HEK293 (cell line): ENCODE data around the gene TMEM17.

Experiments used
- CTCF ChIA-PET: fragments of 350-600 bp; formaldehyde crosslinking; extraction: SDS; loops from one replicate; lab custom pipeline; 2021; ENCODE audit warnings: antibody characterized with exemption; lab: Yijun Ruan, JAX
- POLR2A ChIA-PET: fragments of 300-600 bp; formaldehyde crosslinking; extraction: SDS; loops from one replicate; lab custom pipeline; 2020; ENCODE audit warnings: antibody characterized with exemption, inconsistent platforms; lab: Yijun Ruan, JAX
- H3K27ac ChIP-seq: fragments of 200-500 bp; sonication (Bioruptor generic); 2 replicates; pipeline ENCODE4 v1.5.1; 2014; ENCODE audit warnings: low read depth, low read length, control low read depth, inconsistent platforms; ENCODE audit errors: extremely low read depth
- H3K36me3 ChIP-seq, 2 experiments: fragments of 200-500 bp in 1 of 2; sonication (Bioruptor generic) in 1 of 2; 1 replicate in 1 of 2; 2 replicates in 1 of 2; pipeline ENCODE4 v1.5.1; 2014 to 2017; ENCODE audit warnings: inconsistent platforms in 2 of 2, low read length in 2 of 2; ENCODE audit not compliant: control insufficient read depth in 2 of 2, insufficient read depth in 1 of 2
- H3K4me1 ChIP-seq: fragments of 200-500 bp; sonication (Bioruptor generic); 2 replicates; pipeline ENCODE4 v1.5.1; 2014; ENCODE audit warnings: mild to moderate bottlenecking, low read length, inconsistent platforms; ENCODE audit not compliant: control insufficient read depth, insufficient read depth
- H3K4me3 ChIP-seq: 2 replicates; pipeline ENCODE4 v1.5.1; 2011; ENCODE audit warnings: low read depth, mild to moderate bottlenecking, control low read depth, low read length, moderate library complexity
- H3K9me3 ChIP-seq: fragments of 200-500 bp; sonication (Bioruptor generic); 2 replicates; pipeline ENCODE4 v1.5.1; 2014; ENCODE audit warnings: low read depth, low read length, inconsistent platforms; ENCODE audit not compliant: control insufficient read depth, insufficient read depth
- GLI2 ChIP-seq: fragments of 450-650 bp; formaldehyde crosslinking; IDR thresholded peaks from 2 replicates; pipeline ENCODE4; 2017; ENCODE audit warnings: missing biosample characterization, missing genetic modification characterization, low read depth, borderline replicate concordance
- GLIS2 ChIP-seq: fragments of 450-650 bp; formaldehyde crosslinking; IDR thresholded peaks from 2 replicates; pipeline ENCODE4 v1.5.1; 2016; ENCODE audit warnings: missing biosample characterization, missing genetic modification characterization
- KLF17 ChIP-seq: fragments of 450-650 bp; formaldehyde crosslinking; IDR thresholded peaks from 2 replicates; pipeline ENCODE4 v1.5.1; 2016; ENCODE audit warnings: missing biosample characterization, missing genetic modification characterization
- KLF7 ChIP-seq: fragments of 450-650 bp; formaldehyde crosslinking; IDR thresholded peaks from 2 replicates; pipeline ENCODE4 v1.5.1; 2016; ENCODE audit warnings: missing biosample characterization, missing genetic modification characterization, borderline replicate concordance
- KLF9 ChIP-seq: fragments of 450-650 bp; formaldehyde crosslinking; IDR thresholded peaks from 2 replicates; pipeline ENCODE4 v1.5.1; 2016; ENCODE audit warnings: missing biosample characterization, missing genetic modification characterization, low read depth
- MEIS1 ChIP-seq: sonication (generic); formaldehyde crosslinking; IDR thresholded peaks from 2 replicates; pipeline ENCODE4 v1.8.1; 2022; ENCODE audit warnings: missing genetic modification reagents, mild to moderate bottlenecking, borderline replicate concordance
- MZF1 ChIP-seq: fragments of 450-650 bp; formaldehyde crosslinking; IDR thresholded peaks from 2 replicates; pipeline ENCODE4 v1.5.1; 2017; ENCODE audit warnings: missing biosample characterization, missing genetic modification characterization, borderline replicate concordance
- SP7 ChIP-seq: fragments of 450-650 bp; formaldehyde crosslinking; IDR thresholded peaks from 2 replicates; pipeline ENCODE4 v1.5.1; 2016; ENCODE audit warnings: missing biosample characterization, missing genetic modification characterization
- ZBTB26 ChIP-seq: fragments of 450-650 bp; formaldehyde crosslinking; optimal IDR thresholded peaks from 2 replicates; pipeline ENCODE3; 2016; ENCODE audit warnings: missing biosample characterization, mild to moderate bottlenecking, missing genetic modification characterization
- ZBTB48 ChIP-seq: fragments of 450-650 bp; formaldehyde crosslinking; IDR thresholded peaks from 2 replicates; pipeline ENCODE4 v1.5.1; 2016; ENCODE audit warnings: missing biosample characterization, missing genetic modification characterization
- ZIC2 ChIP-seq: fragments of 450-650 bp; formaldehyde crosslinking; IDR thresholded peaks from 2 replicates; pipeline ENCODE4 v1.5.1; 2016; ENCODE audit warnings: missing biosample characterization, missing genetic modification characterization
- ZNF112 ChIP-seq: fragments of 450-650 bp; formaldehyde crosslinking; IDR thresholded peaks from 2 replicates; pipeline ENCODE4 v1.5.0; 2017; ENCODE audit warnings: missing biosample characterization, missing genetic modification characterization
- ZNF140 ChIP-seq: fragments of 450-650 bp; formaldehyde crosslinking; IDR thresholded peaks from 2 replicates; pipeline ENCODE4 v1.5.1; 2016; ENCODE audit warnings: missing biosample characterization, missing genetic modification characterization
- ZNF148 ChIP-seq: fragments of 450-650 bp; formaldehyde crosslinking; IDR thresholded peaks from 2 replicates; pipeline ENCODE4 v1.5.0; 2017; ENCODE audit warnings: missing biosample characterization, missing genetic modification characterization, borderline replicate concordance
- ZNF155 ChIP-seq: fragments of 450-650 bp; formaldehyde crosslinking; IDR thresholded peaks from 2 replicates; pipeline ENCODE4 v1.5.1; 2016; ENCODE audit warnings: missing biosample characterization, missing genetic modification characterization
- ZNF169 ChIP-seq: fragments of 450-650 bp; formaldehyde crosslinking; IDR thresholded peaks from 2 replicates; pipeline ENCODE4 v1.5.1; 2016; ENCODE audit warnings: missing biosample characterization, missing genetic modification characterization
- ZNF184 ChIP-seq: fragments of 450-650 bp; IDR thresholded peaks from 2 replicates; pipeline ENCODE4 v1.5.1; 2018; ENCODE audit warnings: missing biosample characterization, mild to moderate bottlenecking, missing genetic modification characterization
- ZNF354C ChIP-seq: fragments of 450-650 bp; formaldehyde crosslinking; IDR thresholded peaks from 2 replicates; pipeline ENCODE4 v1.5.1; 2016; ENCODE audit warnings: missing biosample characterization, missing genetic modification characterization, low read depth, borderline replicate concordance
- ZNF404 ChIP-seq: fragments of 450-650 bp; formaldehyde crosslinking; IDR thresholded peaks from 2 replicates; pipeline ENCODE4 v1.5.1; 2017; ENCODE audit warnings: missing biosample characterization, missing genetic modification characterization
- ZNF530 ChIP-seq: fragments of 450-650 bp; formaldehyde crosslinking; IDR thresholded peaks from 2 replicates; pipeline ENCODE4 v1.5.1; 2016; ENCODE audit warnings: low read depth, missing biosample characterization, missing genetic modification characterization
- ZNF544 ChIP-seq: fragments of 450-650 bp; formaldehyde crosslinking; IDR thresholded peaks from 2 replicates; pipeline ENCODE4 v1.5.0; 2017; ENCODE audit warnings: missing biosample characterization, missing genetic modification characterization
- ZNF549 ChIP-seq: fragments of 450-650 bp; IDR thresholded peaks from 2 replicates; pipeline ENCODE4 v1.5.1; 2018; ENCODE audit warnings: missing biosample characterization, missing genetic modification characterization, mild to moderate bottlenecking, inconsistent platforms, moderate library complexity
- ZNF561 ChIP-seq: fragments of 450-650 bp; IDR thresholded peaks from 2 replicates; pipeline ENCODE4 v1.5.1; 2018; ENCODE audit warnings: missing biosample characterization, missing genetic modification characterization, borderline replicate concordance
- ZNF585B ChIP-seq: fragments of 450-650 bp; formaldehyde crosslinking; IDR thresholded peaks from 2 replicates; pipeline ENCODE4 v1.5.1; 2016; ENCODE audit warnings: missing biosample characterization, missing genetic modification characterization
- ZNF639 ChIP-seq: fragments of 450-650 bp; formaldehyde crosslinking; IDR thresholded peaks from 2 replicates; pipeline ENCODE4 v1.5.1; 2016; ENCODE audit warnings: missing biosample characterization, missing genetic modification characterization
- ZNF654 ChIP-seq: fragments of 450-650 bp; formaldehyde crosslinking; IDR thresholded peaks from 2 replicates; pipeline ENCODE4 v1.5.1; 2016; ENCODE audit warnings: low read depth, missing biosample characterization, missing genetic modification characterization
- ZNF677 ChIP-seq: fragments of 450-650 bp; IDR thresholded peaks from 2 replicates; pipeline ENCODE4 v1.5.0; 2018; ENCODE audit warnings: missing biosample characterization, mild to moderate bottlenecking, missing genetic modification characterization, moderate library complexity
- ZNF76 ChIP-seq: fragments of 450-650 bp; formaldehyde crosslinking; IDR thresholded peaks from 2 replicates; pipeline ENCODE4; 2016; ENCODE audit warnings: low read depth, missing biosample characterization, missing genetic modification characterization, borderline replicate concordance
- ZNF777 ChIP-seq: fragments of 450-650 bp; formaldehyde crosslinking; IDR thresholded peaks from 2 replicates; pipeline ENCODE4 v1.5.1; 2017; ENCODE audit warnings: missing biosample characterization, missing genetic modification characterization, borderline replicate concordance
- ZNF791 ChIP-seq: fragments of 450-650 bp; formaldehyde crosslinking; IDR thresholded peaks from 2 replicates; pipeline ENCODE4 v1.5.1; 2016; ENCODE audit warnings: missing biosample characterization, missing genetic modification characterization

Gene TMEM17

GRCh38 chr2:62457556-62457955 is 48.4 kb downstream of the TMEM17 start (continued):
- no peak for TF ChIP-seq KLF9 (tag by site-specific recombination)

GRCh38 chr2:62456721-62457539 is 49.1 kb downstream of the TMEM17 start:
- peak overlapping the region; percentile 42; the same call in 1 of the 2 replicates for H3K27ac ChIP-seq
- no peaks in the 10 kb centered on the region for H3K9me3 ChIP-seq
- H3K4me3 ChIP-seq, result peak overlapping the region; percentile 59
- ChIA-PET POLR2A (interaction anchor here (0.6 to 1.4 kb wide), 5 partner anchors 49 to 318 kb away, joined by 3 to 7 read pairs (median 3); partner anchors contain the start of gene TMEM17), CTCF (interaction anchor here (0.5 to 5.5 kb wide), 51 partner anchors 8 to 1251 kb away, joined by 3 to 84 read pairs (median 4); partner anchors contain the start of gene EHBP1)
- H3K4me1 ChIP-seq, result no peaks in the 10 kb centered on the region
- no peaks in the 10 kb centered on the region for H3K36me3 ChIP-seq
- TF ChIP-seq ZNF404 (tag by site-specific recombination), result no peak
- no peak for TF ChIP-seq ZNF140 (tag by site-specific recombination)
- TF ChIP-seq ZNF639, result no peak
- no peak for TF ChIP-seq ZNF354C (tag by site-specific recombination)
- no peak for TF ChIP-seq ZNF544 (tag by site-specific recombination)
- 0 out of 2 replicates have a peak, but pooled peaks have one; percentile 30 for TF ChIP-seq KLF7 (tag by site-specific recombination)
- TF ChIP-seq ZNF155, result no peak
- TF ChIP-seq ZIC2 (tag by site-specific recombination), result peak; percentile 80
- TF ChIP-seq ZNF112 (tag by site-specific recombination), result no peak
- peak; percentile 63; the same call in 1 of the 2 replicates for TF ChIP-seq ZBTB48 (tag by site-specific recombination)
- TF ChIP-seq ZNF530, result no peak
- TF ChIP-seq GLI2 (tag by site-specific recombination), result no peak
- TF ChIP-seq ZNF677 (tag by site-specific recombination), result no peak
- TF ChIP-seq MEIS1 (CRISPR knock-in tag), result no peak
- peak; percentile 56; the same call in 1 of the 2 replicates for TF ChIP-seq KLF17 (tag by site-specific recombination)
- TF ChIP-seq GLIS2 (tag by site-specific recombination), result peak; percentile 58; the same call in 1 of the 2 replicates
- peak; percentile 31; the same call in 1 of the 2 replicates for TF ChIP-seq ZNF777
- TF ChIP-seq SP7 (tag by site-specific recombination), result no peak
- TF ChIP-seq ZNF561 (tag by site-specific recombination), result 0 out of 2 replicates have a peak, but pooled peaks have one; percentile 38
- no peak for TF ChIP-seq ZNF148
- no peak for TF ChIP-seq ZNF585B (tag by site-specific recombination)
- no peak for TF ChIP-seq ZNF184 (tag by site-specific recombination)
- 0 out of 2 replicates have a peak, but pooled peaks have one; percentile 19 for TF ChIP-seq ZNF76 (tag by site-specific recombination)
- TF ChIP-seq ZBTB26 (tag by site-specific recombination), result peak; percentile 25
- no peak for TF ChIP-seq ZNF549 (tag by site-specific recombination)
- no peak for TF ChIP-seq ZNF169 (tag by site-specific recombination)
- peak; percentile 70 for TF ChIP-seq ZNF654 (tag by site-specific recombination)
- TF ChIP-seq ZNF791 (tag by site-specific recombination), result no peak
- TF ChIP-seq MZF1, result no peak
